Loucy (cell line): ENCODE results near the gene PLEKHF1.

Experiments used
- H2AFZ ChIP-seq: fragments of 200-600 bp; sonication (generic); 2 replicates; pipeline ENCODE4 v1.6.0; 2016; ENCODE audit warnings: antibody characterized with exemption, mild to moderate bottlenecking, low read length, moderate library complexity
- H3F3A ChIP-seq: fragments of 200-600 bp; 2 replicates; pipeline ENCODE4 v1.6.0; 2016; ENCODE audit warnings: antibody characterized with exemption, low read depth, mild to moderate bottlenecking
- H3K27me3 ChIP-seq: fragments of 200-600 bp; sonication (generic); 2 replicates; pipeline ENCODE4 v1.6.1; 2014; ENCODE audit warnings: low read length, mild to moderate bottlenecking; ENCODE audit not compliant: insufficient read depth, poor library complexity, severe bottlenecking
- H3K36me3 ChIP-seq: fragments of 200-600 bp; sonication (generic); 2 replicates; pipeline ENCODE4 v1.6.1; 2016; ENCODE audit warnings: low read length; ENCODE audit not compliant: insufficient read depth
- H3K4me1 ChIP-seq: fragments of 200-600 bp; sonication (generic); 2 replicates; pipeline ENCODE4 v1.5.1; 2014; ENCODE audit warnings: low read length, mild to moderate bottlenecking; ENCODE audit not compliant: insufficient read depth, poor library complexity, severe bottlenecking
- H3K4me2 ChIP-seq: fragments of 200-600 bp; sonication (generic); 2 replicates; pipeline ENCODE4 v1.6.0; 2014; ENCODE audit warnings: antibody characterized with exemption, low read length, low read depth, mild to moderate bottlenecking; ENCODE audit not compliant: poor library complexity, severe bottlenecking
- H3K4me3 ChIP-seq: fragments of 200-600 bp; sonication (generic); 2 replicates; pipeline ENCODE4 v1.5.1; 2014; ENCODE audit warnings: low read length, mild to moderate bottlenecking, mixed read lengths; ENCODE audit not compliant: poor library complexity, severe bottlenecking
- H3K79me2 ChIP-seq: fragments of 200-600 bp; sonication (generic); 2 replicates; pipeline ENCODE4 v1.6.1; 2014; ENCODE audit warnings: low read length; ENCODE audit not compliant: insufficient read depth
- H3K9ac ChIP-seq: fragments of 200-600 bp; sonication (generic); 2 replicates; pipeline ENCODE4 v1.6.0; 2014; ENCODE audit warnings: mild to moderate bottlenecking, low read depth, low read length, moderate library complexity; ENCODE audit not compliant: poor library complexity, severe bottlenecking
- H3K9me2 ChIP-seq: fragments of 200-600 bp; sonication (generic); replicated peaks from 2 replicates; pipeline ENCODE4 v1.6.1; 2016; ENCODE audit warnings: low read depth, low read length, mixed read lengths
- H3K9me3 ChIP-seq: fragments of 200-600 bp; sonication (generic); 2 replicates; pipeline ENCODE4 v1.6.1; 2014; ENCODE audit warnings: mild to moderate bottlenecking, antibody characterized with exemption, low read length, low read depth; ENCODE audit not compliant: insufficient read depth
- H4K20me1 ChIP-seq: fragments of 200-600 bp; sonication (generic); 2 replicates; pipeline ENCODE4 v1.6.0; 2014; ENCODE audit warnings: antibody characterized with exemption, low read length, mild to moderate bottlenecking; ENCODE audit not compliant: insufficient read depth, poor library complexity, severe bottlenecking
- CTCF ChIP-seq: fragments of 200-600 bp; sonication (generic); conservative IDR thresholded peaks from 2 replicates; pipeline ENCODE4 v1.5.1; 2014; ENCODE audit warnings: mild to moderate bottlenecking, antibody characterized with exemption, low read length
- EZH2phosphoT487 ChIP-seq: fragments of 200-600 bp; IDR thresholded peaks from 2 replicates; pipeline ENCODE4 v1.6.1; 2018; ENCODE audit warnings: antibody characterized with exemption, mild to moderate bottlenecking, moderate library complexity, borderline replicate concordance

PLEKHF1 gene

GRCh38 chr19:29675120-29675649, 9.9 kb downstream of the PLEKHF1 start:
- TF ChIP-seq EZH2phosphoT487 = no peak
- TF ChIP-seq CTCF = no peak
- H3K36me3 ChIP-seq = peaks cover 27% of the 10 kb centered on the region; the same call in 1 of the 2 replicates
- H3K9ac ChIP-seq = no peak overlapping the region
- no peak overlapping the region for H3K4me3 ChIP-seq
- no peaks in the 10 kb centered on the region for H4K20me1 ChIP-seq
- peaks cover 48% of the 10 kb centered on the region for H3K79me2 ChIP-seq
- H3K27me3 ChIP-seq = no peaks in the 10 kb centered on the region
- H3K4me1 ChIP-seq = peaks cover 36% of the 10 kb centered on the region
- no peak overlapping the region for H2AFZ ChIP-seq
- H3F3A ChIP-seq = no peaks in the 10 kb centered on the region
- H3K9me2 ChIP-seq = no peaks in the 10 kb centered on the region
- H3K9me3 ChIP-seq = no peaks in the 10 kb centered on the region
- no peak overlapping the region for H3K4me2 ChIP-seq

- H3K27me3 ChIP-seq = no peaks in the 10 kb centered on the region
- peaks cover 27% of the 10 kb centered on the region; the same call in 1 of the 2 replicates for H3K36me3 ChIP-seq
- H4K20me1 ChIP-seq = no peaks in the 10 kb centered on the region
- H3K4me2 ChIP-seq = no peak overlapping the region
- TF ChIP-seq CTCF (no peak), EZH2phosphoT487 (no peak)
- H3K9me2 ChIP-seq = no peaks in the 10 kb centered on the region
- H3K4me3 ChIP-seq = no peak overlapping the region
- no peak overlapping the region for H2AFZ ChIP-seq
- no peak overlapping the region for H3K9ac ChIP-seq
- H3K79me2 ChIP-seq = peaks cover 43% of the 10 kb centered on the region; the same call in 1 of the 2 replicates
- no peaks in the 10 kb centered on the region for H3K9me3 ChIP-seq
- H3K4me1 ChIP-seq = peaks cover 39% of the 10 kb centered on the region
- no peaks in the 10 kb centered on the region for H3F3A ChIP-seq
Measured at GRCh38 chr19:29675650-29676186, 10.5 kb downstream of the PLEKHF1 start.

GRCh38 chr19:29676586-29676985, 11.3 kb downstream of the PLEKHF1 start:
- H3K79me2 ChIP-seq = peaks cover 34% of the 10 kb centered on the region; the same call in 1 of the 2 replicates
- peaks cover 41% of the 10 kb centered on the region for H3K4me1 ChIP-seq
- no peak for TF ChIP-seq CTCF
- no peak for TF ChIP-seq EZH2phosphoT487
- H3K27me3 ChIP-seq = no peaks in the 10 kb centered on the region
- H3K9me3 ChIP-seq = no peaks in the 10 kb centered on the region
- no peak overlapping the region for H3K4me2 ChIP-seq
- no peak overlapping the region for H2AFZ ChIP-seq
- H3F3A ChIP-seq = no peaks in the 10 kb centered on the region
- H3K9ac ChIP-seq = no peak overlapping the region
- no peak overlapping the region for H3K4me3 ChIP-seq
- H3K9me2 ChIP-seq = no peaks in the 10 kb centered on the region
- H3K36me3 ChIP-seq = peaks cover 27% of the 10 kb centered on the region; the same call in 1 of the 2 replicates
- H4K20me1 ChIP-seq = no peaks in the 10 kb centered on the region
